ENCODE data around the gene UCK2. TPM values are rescaled to one million over a fixed set of nuclear protein-coding genes. Genes with fewer than 3 reads are reported as not detected.

Gene UCK2
- total RNA-seq, 1 experiment from 2014 or later = 88.4 TPM

GRCh38 chr1:165834881-165835280, 7.5 kb downstream of the UCK2 start (continued):
- TF ChIP-seq EGR1 (IDR thresholded peaks at IDR 0.05; ENCODE audit: low read depth) = no peak

- Histone ChIP-seq H3K4me3 (replicated peaks in 1 of 2; ENCODE audit: low read depth in 1 of 2, low read length in 2 of 2) (no peak overlapping the region), H3K27ac (ENCODE audit: low read depth, low read length) (no peak overlapping the region), H2AFZ (ENCODE audit: low read depth, low read length, poor library complexity, severe bottlenecking) (no peak overlapping the region), H3K4me1 (ENCODE audit: control insufficient read depth in 1 of 2, insufficient read depth in 2 of 2, low read length in 2 of 2) (peaks cover under 1 to 22% of the 10 kb centered on the region in 2 experiments; a peak in 3 of 4 replicates), H3K9ac (ENCODE audit: low read length) (no peak overlapping the region), H3K79me2 (ENCODE audit: insufficient read depth, low read length) (peaks cover 100% of the 10 kb centered on the region), H3K4me2 (ENCODE audit: low read length) (no peak overlapping the region), H3K9me3 (ENCODE audit: control insufficient read depth in 1 of 2, insufficient read depth in 1 of 2, low read depth in 1 of 2, low read length in 2 of 2) (no peaks in the 10 kb centered on the region), H3K36me3 (ENCODE audit: control insufficient read depth in 1 of 2, insufficient read depth in 2 of 2, low read length in 2 of 2) (no peaks in the 10 kb centered on the region), H4K20me1 (ENCODE audit: insufficient read depth) (peaks cover 45% of the 10 kb centered on the region; the same call in 1 of the 2 replicates), H3K27me3 (ENCODE audit: insufficient read depth, low read length) (no peaks in the 10 kb centered on the region), H3K9me2 (ENCODE audit: insufficient read depth) (no peaks in the 10 kb centered on the region)
- DNase-seq (ENCODE audit: low read depth, low spot score) (no peak), ATAC-seq (no peak)
- RAD21 ChIA-PET (ENCODE audit: low non-redundant PET in 1 of 2, low total read pairs in 2 of 2, uncharacterized antibody in 2 of 2, unreplicated experiment in 2 of 2) = no interaction called here
- POLR2A ChIA-PET = no interaction called here
- CTCF ChIA-PET = no interaction called here
- BruUV-seq (replicated peaks) = no TSS peak
- intact Hi-C loops (cut with micrococcal nuclease) = no loop called here
- TF ChIP-seq FOSL1 (IDR thresholded peaks at IDR 0.05; ENCODE audit: low read depth) = no peak
- no peak for TF ChIP-seq EZH2 (IDR thresholded peaks at IDR 0.05)
- TF ChIP-seq RAD21 (IDR thresholded peaks at IDR 0.05; ENCODE audit: low read depth) = no peak
- no peak for TF ChIP-seq SRF (IDR thresholded peaks at IDR 0.05; ENCODE audit: low read depth)
- TF ChIP-seq CBX3 (IDR thresholded peaks at IDR 0.05; ENCODE audit: low read depth) = no peak
- TF ChIP-seq YY1 (IDR thresholded peaks at IDR 0.05; ENCODE audit: extremely low read depth, insufficient replicate concordance, low read depth, low read length) = no peak
- TF ChIP-seq JUND (IDR thresholded peaks at IDR 0.05) = no peak
- TF ChIP-seq ELF1 (IDR thresholded peaks at IDR 0.05; ENCODE audit: borderline replicate concordance, low read depth) = no peak
- TF ChIP-seq SP1 (IDR thresholded peaks at IDR 0.05; ENCODE audit: low read depth) = no peak
- TF ChIP-seq TCF7L2 (IDR thresholded peaks at IDR 0.05; ENCODE audit: borderline replicate concordance, extremely low read depth, insufficient read depth, insufficient read length) = no peak
- TF ChIP-seq MAX (IDR thresholded peaks at IDR 0.05) = no peak
- no peak for TF ChIP-seq ZFX (IDR thresholded peaks at IDR 0.05)
- no peak for TF ChIP-seq ATF3 (IDR thresholded peaks at IDR 0.05)
- TF ChIP-seq POLR2A (IDR thresholded peaks at IDR 0.05; ENCODE audit: borderline replicate concordance, extremely low read depth, insufficient read depth, insufficient read length) = no peak
- no peak for TF ChIP-seq SIN3A (IDR thresholded peaks at IDR 0.05; ENCODE audit: low read depth)
- no peak for TF ChIP-seq POLR2AphosphoS5 (IDR thresholded peaks at IDR 0.05; ENCODE audit: low read depth, low read length)
- no peak for TF ChIP-seq REST (IDR thresholded peaks at IDR 0.05; ENCODE audit: low read depth)
- no peak for TF ChIP-seq ZNF274 (IDR thresholded peaks at IDR 0.05; ENCODE audit: low read depth, low read length)
- no peak for TF ChIP-seq EZH2phosphoT487 (IDR thresholded peaks at IDR 0.05; ENCODE audit: borderline replicate concordance)
- TF ChIP-seq CTCF (IDR thresholded peaks at IDR 0.05 in 2 of 3, conservative IDR thresholded peaks at IDR 0.05 in 1 of 3; ENCODE audit: borderline replicate concordance in 1 of 3, insufficient read depth in 1 of 3, low read depth in 2 of 3, low read length in 2 of 3) = no peak
These were observed 9.5 kb downstream of the UCK2 start for GRCh38 chr1:165836664-165837482.

All from HCT116 (cell line).